Stimulated activated CD8-positive, alpha-beta memory T cell treated with anti-CD3 and anti-CD28 coated beads, Interleukin-2, amount 100 ng/mL, for 1 hour (primary cell): ENCODE measurements around the gene TRPM2.
"Not testable (repeated sequence)": the region's sequence is repeated elsewhere in the genome, so short reads cannot be mapped to it uniquely, and the experiment has no call there.

Source experiments
- DNase-seq, 2 donors: peaks; one replicate each; pipeline ENCODE4 v3.0.0-alpha.2; 2020; ENCODE audit warnings: low read depth in 2 of 2

Gene TRPM2

DNA sequence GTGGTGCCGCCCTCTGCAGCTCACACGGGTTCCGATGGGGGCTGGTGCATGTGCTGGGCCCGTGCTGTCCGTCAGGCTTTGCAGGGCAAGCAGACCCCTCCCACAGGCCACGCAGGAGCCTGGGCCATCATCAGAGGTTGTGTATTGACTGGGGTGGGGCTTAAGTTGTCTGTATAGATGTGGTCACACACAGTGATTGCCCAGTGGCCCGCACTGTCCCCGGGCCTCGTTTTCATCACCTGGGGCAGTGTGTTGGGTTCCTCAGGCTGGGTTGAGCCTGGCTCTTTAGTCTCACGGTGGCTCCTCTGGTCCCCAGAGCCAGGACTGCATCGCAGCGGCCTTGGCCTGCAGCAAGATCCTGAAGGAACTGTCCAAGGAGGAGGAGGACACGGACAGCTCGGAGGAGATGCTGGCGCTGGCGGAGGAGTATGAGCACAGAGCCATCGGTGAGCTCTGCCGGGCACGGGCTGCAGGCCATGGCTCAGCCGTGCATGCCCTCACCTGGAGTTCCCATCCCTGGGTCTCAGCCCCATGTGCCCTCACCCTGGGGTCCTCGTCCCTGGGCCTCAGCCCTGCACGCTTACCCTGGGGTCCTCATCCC is 44.1 kb downstream of the TRPM2 start:
- DNase-seq, result no peak

DNA sequence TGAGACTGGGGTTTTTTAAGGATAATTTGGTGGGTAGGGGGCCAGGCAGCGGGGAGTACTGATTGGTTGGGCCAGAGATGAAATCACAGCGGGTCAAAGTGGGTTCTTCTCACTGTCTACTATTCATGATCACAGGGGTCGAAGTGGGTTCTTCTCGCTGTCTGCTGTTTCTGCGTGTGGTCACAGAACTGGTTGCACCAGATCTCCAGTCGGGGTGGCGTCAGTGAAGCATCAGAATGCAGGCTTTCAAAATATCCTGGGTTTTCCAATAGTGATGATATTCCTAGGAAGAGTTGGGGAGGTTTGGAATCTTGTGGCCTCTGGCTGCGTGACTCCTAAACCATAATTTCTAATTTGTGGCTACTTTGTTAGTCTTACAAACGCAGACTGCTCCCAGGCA is 45.1 kb downstream of the TRPM2 start:
- no peak for DNase-seq

DNA sequence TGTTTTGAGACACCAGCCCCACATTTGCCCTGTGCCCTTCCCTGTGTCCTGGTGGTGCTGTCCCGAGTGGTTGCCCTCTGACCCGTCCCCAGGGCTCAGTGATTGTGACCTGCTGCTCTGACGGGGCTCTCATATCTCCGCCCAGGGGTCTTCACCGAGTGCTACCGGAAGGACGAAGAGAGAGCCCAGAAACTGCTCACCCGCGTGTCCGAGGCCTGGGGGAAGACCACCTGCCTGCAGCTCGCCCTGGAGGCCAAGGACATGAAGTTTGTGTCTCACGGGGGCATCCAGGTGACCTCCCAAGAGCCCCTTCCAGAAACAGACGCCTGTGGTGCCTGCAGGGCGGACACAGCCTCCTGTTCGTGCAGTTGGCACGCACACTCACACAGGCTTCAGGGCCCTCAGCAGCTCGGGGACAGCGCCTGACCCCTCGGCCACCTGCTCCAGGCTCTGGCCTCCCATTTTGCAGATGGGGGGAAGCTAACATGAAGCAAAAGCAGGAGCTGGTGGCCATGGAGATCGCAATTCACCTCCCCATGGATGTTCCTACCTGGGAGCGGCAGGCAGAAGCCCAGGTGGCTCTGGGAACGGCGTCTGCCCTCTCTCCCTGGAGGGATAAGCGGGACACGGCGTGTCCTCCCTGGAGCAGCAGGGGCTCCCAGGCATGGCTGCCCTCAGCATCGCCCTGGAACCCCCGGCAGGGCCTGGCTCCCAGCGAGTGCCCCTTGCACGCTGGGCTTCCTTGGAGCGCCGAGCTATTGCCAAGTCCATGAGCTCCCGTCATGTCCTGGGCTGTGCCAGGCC is 45.9 kb downstream of the TRPM2 start:
- DNase-seq, result no peak

DNA sequence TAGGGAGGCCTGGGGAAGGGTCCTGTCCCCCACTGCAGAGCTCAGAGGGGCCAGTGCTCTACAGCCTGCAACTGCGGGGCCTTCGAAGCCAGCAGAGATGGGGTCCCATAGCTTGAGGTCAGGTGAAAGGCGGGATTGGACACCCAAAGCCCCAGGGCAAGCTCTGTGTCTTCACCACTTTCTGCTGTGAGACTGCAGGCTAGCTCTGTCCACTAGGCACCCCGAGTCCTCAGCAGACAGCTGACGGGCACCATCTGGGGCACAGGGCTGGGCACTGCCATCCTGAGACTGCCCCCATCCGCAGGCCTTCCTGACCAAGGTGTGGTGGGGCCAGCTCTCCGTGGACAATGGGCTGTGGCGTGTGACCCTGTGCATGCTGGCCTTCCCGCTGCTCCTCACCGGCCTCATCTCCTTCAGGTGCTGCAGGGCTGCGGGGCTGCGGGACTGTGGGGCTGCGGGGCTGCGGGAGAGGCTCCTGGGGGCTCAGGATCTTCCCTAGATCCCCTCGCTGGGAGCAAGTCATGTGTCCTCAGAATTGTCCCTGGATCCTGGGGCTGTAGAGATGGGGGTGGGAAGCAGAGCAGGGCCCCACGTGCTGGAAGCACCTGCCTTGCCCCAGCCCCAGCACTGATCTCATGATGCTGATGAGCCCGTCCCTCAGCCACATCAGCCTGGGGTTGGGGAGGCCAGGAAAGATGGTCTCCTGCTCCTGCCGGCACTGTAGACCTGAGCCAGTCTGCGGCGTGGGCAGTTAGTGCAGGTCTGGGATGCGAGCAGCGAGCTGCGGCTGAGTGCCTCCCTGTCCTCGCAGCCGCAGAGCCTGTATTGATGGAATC is 46.8 kb downstream of the TRPM2 start:
- no peak for DNase-seq

DNA sequence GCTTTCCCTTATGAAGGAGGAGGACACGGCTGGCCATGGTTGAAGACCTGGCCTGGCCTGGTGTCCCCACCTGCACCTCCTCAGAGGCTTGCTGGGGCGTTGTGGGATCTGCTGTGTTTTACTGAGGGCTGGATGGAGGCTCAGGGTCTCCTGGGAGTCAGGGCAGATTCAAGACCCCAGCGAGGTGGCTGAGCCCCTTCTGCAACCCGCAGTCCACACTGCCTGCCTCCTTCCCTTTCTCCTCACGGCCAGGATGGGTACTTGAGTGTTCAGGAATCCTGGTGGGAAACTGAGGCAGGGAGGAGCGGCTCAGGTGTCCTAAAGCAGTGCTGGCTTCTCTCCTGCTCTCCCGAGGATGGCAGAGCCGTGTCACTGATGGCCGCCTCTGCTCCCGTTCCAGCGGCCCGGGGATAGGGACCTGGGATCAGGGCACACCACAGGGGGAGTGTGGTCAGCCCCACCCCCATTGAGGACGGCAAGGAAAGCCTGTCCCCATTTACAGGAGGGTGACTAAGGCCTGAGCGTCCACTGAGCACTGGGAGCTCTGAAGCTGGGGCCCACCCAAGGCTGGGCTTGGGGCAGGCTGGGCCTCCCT is 47.5 kb downstream of the TRPM2 start:
- no peak for DNase-seq

DNA sequence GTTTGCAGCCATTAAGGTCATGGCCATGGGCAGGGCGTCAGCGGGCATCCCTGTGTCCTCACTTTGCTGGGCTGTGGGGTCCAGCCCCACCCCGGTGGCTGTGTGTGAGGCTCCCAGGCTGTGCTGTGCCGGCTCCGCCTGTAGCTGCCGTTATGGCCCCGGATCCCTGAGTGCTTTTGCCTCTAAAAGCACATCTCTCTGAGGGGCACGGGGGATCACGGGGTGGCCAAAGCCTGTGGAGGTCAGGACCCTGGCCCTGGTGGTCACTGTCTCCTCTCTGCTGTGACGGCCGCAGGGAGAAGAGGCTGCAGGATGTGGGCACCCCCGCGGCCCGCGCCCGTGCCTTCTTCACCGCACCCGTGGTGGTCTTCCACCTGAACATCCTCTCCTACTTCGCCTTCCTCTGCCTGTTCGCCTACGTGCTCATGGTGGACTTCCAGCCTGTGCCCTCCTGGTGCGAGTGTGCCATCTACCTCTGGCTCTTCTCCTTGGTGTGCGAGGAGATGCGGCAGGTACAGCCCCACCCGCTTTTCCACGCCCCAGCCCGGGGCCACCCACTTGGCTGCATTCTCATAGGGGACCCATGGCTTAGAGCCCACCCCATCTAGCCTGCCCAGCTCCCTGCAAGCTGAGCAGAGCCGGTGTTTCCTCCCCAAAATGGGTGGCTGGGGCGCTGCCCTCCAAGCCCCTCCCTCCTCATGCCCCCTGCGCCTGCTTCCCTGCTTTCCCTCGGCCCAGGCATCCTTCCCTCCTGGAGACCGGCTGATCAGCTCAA is 48.2 kb downstream of the TRPM2 start:
- no peak for DNase-seq

DNA sequence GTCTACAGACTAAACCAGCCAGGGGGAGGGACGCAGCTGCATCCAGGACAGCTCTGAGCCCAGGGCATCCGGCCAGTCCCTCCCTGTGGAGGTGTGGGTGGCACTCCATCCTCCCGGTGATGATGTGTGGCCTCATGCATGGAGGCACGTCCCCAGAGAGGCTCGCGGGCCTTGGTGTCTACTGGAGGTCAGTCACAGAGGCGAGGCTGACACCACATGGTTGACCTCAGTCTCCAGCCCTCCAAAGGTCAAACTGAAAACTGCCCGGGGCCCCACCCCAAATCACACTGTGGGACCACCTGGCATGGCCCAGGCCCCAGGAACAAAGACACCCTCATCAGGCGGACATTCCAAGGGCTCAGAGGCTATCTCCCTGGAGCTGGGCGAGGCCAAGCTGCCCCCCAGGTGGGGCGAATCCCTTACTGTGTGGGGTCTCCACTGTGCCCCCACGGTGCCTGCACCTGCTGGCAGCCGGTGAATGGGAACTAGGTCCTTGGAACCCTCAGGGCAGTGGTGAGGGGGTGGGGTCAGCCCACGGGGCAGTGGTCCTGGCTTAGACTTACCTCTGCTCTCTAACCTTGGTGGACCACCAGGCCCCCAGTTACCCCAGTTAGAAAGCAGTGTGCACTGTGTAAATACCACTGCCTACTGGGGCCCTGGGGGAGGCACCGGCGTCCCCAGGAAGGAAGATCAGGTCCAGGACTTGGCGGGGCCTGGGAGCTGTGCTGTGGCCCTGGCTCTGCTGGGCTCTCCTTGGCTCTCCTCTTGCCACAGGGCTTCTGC is 49.1 kb downstream of the TRPM2 start:
- no peak for DNase-seq

DNA sequence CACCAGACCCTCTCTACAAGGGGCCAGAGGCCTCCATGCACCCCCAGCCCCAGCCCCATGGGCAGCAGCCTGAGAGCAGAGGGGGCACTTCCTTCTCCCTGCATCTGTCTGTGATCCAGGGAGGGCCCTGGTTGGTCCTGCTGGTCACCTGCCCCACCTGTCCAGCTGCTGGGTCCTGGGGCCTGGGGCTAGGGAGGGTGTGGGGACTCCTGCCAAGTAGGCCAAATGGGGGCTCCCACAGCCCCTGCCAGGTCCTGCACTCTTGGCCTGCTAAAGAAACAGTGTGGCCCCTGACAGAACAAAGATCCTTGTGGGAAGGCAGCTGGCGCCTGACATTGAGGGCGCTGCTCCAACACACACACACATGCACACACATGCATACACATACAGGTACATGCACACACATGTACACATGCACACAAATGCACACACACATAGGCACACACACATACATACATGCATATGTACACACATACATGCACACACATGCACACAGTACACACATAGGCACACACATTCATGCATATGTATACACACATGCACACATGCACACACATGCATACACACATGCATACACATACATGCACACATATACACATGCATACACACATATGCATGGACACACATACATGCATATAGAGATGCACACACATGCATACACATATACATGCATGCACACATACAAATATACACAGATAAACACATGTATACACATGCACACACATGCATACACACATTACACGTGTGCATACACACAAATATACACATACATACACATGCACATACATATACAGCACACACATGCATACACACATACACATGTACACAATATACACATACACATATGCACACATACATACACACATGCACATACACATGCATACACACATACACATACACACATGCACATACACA is 49.9 kb downstream of the TRPM2 start:
- no peak for DNase-seq

DNA sequence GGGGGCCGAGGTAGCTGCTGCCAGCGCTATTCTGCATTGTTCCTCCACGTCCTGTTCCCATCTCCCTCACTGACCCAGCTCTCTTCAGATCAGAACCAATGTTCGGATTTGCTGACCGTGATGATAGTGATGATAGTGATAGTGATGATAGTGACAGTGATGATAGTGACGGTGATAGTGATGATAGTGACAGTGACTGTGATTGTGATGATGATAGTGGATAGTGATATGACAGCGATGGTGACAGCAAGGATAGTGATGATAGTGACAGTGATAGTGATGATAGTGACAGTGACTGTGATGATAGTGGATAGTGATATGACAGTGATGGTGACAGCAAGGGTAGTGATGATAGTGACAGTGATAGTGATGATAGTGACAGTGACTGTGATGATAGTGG is 51.1 kb downstream of the TRPM2 start:
- not testable (repeated sequence) for DNase-seq

DNA sequence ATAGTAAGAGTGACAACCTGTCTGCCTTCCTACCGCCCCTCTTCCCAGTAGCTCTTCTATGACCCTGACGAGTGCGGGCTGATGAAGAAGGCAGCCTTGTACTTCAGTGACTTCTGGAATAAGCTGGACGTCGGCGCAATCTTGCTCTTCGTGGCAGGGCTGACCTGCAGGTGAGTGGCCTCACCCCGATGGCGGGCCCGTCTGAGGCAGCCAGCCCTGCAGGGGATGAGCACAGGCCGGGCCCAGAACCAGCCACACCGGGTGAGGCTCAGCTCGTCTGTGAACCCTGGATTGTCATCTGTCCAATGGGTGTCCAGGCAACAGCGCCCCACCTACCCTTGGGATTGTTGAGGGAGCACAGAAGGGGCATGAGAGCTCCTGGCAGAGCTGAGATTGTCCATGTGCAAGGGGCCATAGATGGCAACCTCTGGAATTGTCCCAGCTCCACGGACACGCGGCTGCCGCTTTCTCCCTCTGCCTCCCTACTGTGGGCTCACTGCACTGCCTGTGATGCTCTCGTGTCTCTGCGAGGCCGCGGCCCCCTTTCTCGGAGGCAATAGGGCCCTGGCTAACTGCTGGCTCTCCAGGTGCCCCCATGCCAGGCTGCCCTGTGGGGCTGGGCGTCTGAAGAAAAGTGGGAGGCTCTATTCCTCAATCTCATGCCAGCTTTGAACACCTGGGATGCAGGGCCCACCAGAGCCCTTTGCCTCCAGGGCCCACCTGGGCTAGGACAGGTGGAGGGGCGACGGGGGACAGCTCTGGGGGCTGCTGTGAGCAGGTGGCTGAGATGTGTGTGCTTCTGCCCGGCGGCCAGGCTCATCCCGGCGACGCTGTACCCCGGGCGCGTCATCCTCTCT is 51.9 kb downstream of the TRPM2 start:
- no peak for DNase-seq

DNA sequence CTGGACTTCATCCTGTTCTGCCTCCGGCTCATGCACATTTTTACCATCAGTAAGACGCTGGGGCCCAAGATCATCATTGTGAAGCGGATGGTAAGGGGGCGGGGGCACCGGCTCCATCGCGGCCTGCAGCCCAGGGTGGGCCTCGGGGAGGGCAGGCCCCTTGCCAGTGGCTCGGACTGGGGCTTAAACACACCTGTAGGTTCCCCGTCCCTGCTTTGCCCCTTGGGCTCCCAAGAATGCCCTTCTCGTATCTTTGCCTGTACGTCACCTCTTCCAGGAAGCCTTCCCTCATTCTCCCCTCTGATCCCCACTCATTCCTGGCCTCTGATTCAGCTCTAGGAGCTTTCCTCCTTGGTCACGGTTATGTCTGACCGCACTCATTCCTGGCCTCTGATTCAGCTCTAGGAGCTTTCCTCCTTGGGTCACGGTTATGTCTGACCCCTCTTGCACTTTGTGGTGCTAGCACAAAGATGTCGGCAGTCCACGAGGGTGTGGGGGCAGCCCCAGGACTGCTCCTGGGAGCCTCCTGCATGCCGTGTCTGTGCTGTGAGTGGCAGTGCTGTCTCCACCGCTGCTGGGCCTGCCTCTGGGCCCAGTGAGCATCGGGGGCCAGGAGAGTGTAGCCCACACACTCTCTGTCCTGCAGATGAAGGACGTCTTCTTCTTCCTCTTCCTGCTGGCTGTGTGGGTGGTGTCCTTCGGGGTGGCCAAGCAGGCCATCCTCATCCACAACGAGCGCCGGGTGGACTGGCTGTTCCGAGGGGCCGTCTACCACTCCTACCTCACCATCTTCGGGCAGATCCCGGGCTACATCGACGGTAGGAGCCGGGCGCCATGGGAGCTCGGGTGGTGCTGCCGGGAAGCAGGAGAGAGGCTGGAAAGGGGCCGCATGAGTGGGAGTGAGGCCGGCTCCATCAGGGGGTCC is 52.8 kb downstream of the TRPM2 start:
- DNase-seq, result no peak

DNA sequence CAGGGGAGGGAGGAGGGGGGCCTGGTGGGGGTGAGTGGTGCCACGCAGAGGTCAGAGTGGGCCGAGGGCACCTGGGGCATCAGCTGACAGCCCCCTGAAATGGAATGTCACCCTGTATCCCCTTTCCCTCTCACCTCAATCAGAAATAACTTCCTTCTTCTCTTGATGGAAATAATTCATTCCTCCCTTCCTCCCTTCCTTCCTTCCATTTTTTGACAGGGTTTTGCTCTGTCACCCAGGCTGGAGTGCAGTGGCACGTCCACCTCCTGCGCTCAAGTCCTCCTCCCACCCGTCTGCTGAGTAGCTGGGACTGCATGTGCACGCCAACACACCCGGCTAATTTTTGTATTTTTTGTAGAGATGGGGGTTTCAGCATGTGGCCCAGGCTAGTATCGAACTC is 53.5 kb downstream of the TRPM2 start:
- no peak for DNase-seq

DNA sequence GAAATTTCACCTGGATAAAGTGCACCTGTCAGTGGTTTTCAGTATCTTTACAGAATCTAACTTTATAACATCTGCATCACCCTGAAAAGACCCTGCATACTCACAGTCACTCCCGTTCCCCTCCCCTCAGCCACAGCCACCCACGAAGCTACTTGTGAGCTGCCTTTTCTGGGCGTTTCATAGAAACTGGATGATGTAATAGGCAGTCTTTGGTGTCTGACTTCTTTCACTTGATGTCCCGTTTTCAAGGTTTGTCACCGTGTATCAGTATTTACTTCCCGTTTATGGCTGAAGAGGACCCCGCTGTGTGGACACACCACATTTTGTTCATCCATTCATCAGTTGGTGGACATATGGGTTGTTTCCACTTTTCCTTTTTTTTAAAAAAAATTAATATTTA is 54.1 kb downstream of the TRPM2 start:
- no peak for DNase-seq

DNA sequence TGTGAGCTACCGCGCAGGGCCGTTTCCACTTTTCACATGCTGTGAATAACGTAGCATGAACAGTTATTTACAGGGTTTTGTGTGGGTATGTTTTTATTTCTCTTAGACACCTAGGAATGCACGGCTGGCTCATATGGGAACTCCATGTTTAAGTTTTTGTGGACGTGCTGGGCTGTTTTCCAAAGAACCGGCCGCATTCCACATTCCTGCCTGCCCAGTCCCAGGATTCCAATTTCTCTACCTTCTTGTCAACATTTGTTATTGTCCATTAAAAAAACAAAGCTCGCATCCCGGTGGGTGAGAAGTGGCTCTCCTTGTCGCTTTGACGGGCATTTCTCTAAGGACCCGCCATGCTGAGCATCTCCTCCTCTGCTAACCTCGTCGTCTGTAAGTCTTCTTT is 54.8 kb downstream of the TRPM2 start:
- no peak for DNase-seq

DNA sequence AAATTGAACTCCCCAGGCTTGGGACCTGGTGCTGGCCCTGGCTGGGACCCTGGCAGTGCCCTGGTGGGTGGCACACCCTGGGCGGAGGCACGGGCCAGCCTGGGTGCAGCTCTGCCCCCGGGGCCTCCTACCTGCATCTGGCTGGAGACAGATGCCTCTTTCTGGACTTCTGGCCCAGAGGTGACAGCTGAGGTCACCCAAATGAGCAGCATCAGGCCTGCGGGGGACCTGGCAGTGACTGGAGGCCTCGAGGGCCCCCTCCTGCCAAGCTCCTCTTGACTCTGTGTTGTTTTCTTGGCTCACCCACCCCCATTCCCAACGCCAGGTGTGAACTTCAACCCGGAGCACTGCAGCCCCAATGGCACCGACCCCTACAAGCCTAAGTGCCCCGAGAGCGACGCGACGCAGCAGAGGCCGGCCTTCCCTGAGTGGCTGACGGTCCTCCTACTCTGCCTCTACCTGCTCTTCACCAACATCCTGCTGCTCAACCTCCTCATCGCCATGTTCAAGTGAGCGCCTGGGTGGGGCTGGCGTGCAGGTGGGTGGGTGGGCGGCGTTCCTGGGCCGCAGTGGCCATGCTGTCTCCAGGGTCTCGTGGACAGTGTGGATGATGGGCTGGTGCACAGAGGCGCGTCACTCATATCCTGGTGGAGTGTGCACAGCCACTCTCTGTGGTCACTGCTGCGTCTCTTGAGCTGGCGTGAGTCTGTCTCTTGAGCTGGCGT is 60.3 kb downstream of the TRPM2 start:
- DNase-seq, result no peak

DNA sequence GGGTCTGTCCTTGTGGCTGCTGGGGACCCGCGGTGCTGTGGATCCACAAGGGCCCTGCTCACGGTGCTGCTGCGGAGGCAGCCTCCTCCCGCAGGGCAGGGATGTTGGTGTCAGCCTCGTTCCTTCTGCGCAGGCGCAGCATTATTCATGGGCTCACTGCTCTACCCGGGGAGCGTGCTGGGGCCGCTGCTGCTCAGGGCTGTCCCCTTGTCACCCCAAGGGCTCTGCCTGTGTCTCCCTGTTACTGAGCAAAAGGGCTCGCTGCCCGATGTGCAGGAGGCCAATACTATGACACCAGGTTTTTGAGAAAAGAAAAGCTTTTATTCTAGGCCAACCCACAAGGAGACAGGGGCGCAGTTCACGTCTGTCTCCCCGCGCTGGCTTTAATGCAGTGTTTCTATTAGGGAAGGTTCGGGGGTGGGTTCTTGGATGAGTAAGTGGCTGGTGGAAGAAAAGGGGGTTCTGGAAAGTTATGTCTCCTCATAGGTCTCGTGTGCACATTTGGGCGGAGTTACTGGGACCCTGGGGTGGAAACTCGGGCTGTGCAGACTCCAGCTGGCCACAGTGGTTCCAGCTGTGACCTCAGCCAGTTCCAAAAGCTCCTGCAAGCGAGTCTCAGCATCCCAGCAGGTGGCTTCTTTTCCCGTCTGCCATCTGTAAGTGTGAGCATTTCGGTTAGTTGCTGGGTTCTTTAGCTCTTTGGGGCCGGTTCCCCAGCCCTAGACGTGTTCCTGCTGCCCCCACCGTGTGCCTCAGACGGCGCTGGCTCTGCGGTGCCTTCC is 61.1 kb downstream of the TRPM2 start:
- no peak for DNase-seq
